ENCODE measurements around the gene MTHFSD.

MTHFSD gene

GRCh38 chr16:86490859-86491639 lies 64.0 kb downstream of the MTHFSD start:
- peak; percentile 38 for DNase-seq (ENCODE audit: low read depth)

DNA sequence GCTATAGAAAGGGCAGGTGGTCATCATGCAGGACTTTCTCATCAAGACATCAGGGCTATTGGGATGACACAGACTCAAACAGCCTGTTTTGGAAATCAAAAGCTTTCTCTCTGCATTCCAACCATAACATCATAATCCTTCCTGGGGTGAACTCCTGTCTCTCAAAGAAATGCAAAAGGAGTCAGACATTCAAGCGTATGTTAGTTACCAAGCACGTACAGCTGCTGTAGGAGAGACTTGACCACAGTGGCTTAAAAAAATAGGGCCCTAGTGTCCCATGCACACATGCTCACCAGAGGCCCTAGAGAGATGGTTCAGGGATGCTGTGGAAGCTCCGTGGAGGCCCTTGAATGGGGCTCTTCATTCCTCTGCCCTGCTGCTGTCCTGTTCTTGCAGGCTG lies 69.3 kb downstream of the MTHFSD start:
- DNase-seq (ENCODE audit: low read depth), result no peak

DNA sequence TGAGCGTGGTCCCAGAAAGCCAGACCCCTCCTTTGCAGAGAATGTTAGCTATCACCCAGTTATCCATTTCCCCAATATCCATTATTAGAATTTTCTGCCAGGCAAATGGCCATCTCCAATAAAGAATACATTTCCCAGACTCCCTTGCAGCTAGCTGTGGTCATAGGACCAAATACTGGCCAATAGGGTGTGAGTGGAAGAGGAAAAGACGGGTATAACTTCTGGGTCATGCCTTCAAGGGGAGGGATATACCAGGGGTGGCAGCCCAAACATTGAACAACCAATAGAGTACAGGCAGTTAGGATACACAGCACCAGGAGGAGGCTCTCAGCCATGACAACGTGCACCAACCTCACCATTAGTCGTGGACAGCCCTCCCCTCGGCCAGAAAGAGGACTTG lies 70.8 kb downstream of the MTHFSD start:
- no peak for DNase-seq (ENCODE audit: low read depth)

GRCh38 chr16:86481607-86482006 lies 73.4 kb downstream of the MTHFSD start:
- DNase-seq (ENCODE audit: low read depth), result no peak

DNA sequence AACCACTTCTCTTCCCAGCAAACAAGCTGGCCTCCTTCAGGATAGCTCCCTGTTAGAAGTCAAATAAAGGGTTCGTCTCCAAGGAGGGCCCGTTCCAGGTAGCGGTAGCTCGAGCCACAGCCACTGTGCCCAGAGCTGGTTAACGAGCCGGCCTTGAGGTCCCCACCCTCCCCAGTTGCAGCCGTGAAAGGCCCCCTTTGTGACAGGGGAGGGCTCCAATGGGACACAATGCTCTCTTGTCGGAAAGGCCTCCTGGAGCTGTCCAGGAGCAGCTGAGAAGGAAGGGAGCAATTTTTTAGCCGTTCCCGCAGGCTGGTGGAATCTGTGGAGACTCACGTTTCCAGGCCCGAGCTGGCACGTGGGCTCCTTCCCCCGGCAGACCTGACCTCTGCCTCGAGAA lies 74.6 kb downstream of the MTHFSD start:
- no peak for DNase-seq (ENCODE audit: low read depth)

Measured in GM04504 (cell line).